ENCODE measurements around the gene VSIG8. TPM values are rescaled to one million over a fixed set of nuclear protein-coding genes. Genes with fewer than 3 reads are reported as not detected.
A peak's percentile ranks its signal among the peaks of the same experiment; 100 is the strongest.

The VSIG8 gene
- total RNA-seq, 4 donors from 2014 or later = 14.6 to 54.5 (median 43.1) TPM

- peak; percentile 92 to 97 for DNase-seq (ENCODE audit: low spot score in 2 of 2)
- intact Hi-C loops (cut with DNase I; ENCODE audit: low total_unique reads) = no loop called here
- TF ChIP-seq CTCF (IDR thresholded peaks at IDR 0.05) = no peak
Measured at GRCh38 chr1:159881622-159882526, 19.4 kb upstream of the VSIG8 start.

GRCh38 chr1:159880430-159880829 is 18.0 kb upstream of the VSIG8 start:
- 81% methylated on average over 3 of the region's 3 CpGs for WGBS, 2 donors

More at GRCh38 chr1:159881622-159882526, 19.4 kb upstream of the VSIG8 start:
- WGBS, 2 donors = 42 to 51% methylated on average over 6 of the region's 6 CpGs
- H3K4me3 ChIP-seq (ENCODE audit: low read depth, poor library complexity, severe bottlenecking) = no peak overlapping the region

DNA sequence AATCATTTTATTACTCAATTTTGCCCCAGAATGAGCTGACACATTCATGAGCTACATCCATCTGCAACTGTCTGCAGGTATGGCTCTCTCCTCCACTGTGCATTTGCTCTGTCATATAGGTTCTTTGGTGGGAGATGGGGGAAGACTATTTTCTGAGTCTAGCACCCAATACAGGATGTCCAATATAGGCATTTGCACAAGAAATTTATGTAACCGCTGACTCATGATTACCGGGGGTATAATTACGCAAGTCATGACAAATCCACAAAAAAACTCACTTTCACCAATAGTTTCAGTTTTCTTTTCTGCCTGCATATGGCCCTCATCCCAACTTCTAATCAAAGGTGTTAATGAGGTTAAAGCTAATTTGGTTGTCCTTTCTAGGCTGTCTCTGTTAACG is 17.5 kb upstream of the VSIG8 start:
- 58 to 69% methylated on average over 4 of the region's 4 CpGs for WGBS, 2 donors
- TF ChIP-seq CTCF (IDR thresholded peaks at IDR 0.05) (no peak), POLR2A (IDR thresholded peaks at IDR 0.05) (no peak)
- DNase-seq (ENCODE audit: low spot score in 2 of 2) = no peak
- no peak overlapping the region for H3K4me3 ChIP-seq (ENCODE audit: low read depth, poor library complexity, severe bottlenecking)
- intact Hi-C loops (cut with DNase I; ENCODE audit: low total_unique reads) = no loop called here

More at GRCh38 chr1:159880430-159880829, 18.0 kb upstream of the VSIG8 start:
- DNase-seq (ENCODE audit: low spot score in 2 of 2) = no peak
- intact Hi-C loops (cut with DNase I; ENCODE audit: low total_unique reads) = no loop called here
- no peak for TF ChIP-seq CTCF (IDR thresholded peaks at IDR 0.05)
- no peak for TF ChIP-seq POLR2A (IDR thresholded peaks at IDR 0.05)
- H3K4me3 ChIP-seq (ENCODE audit: low read depth, poor library complexity, severe bottlenecking) = no peak overlapping the region

DNA sequence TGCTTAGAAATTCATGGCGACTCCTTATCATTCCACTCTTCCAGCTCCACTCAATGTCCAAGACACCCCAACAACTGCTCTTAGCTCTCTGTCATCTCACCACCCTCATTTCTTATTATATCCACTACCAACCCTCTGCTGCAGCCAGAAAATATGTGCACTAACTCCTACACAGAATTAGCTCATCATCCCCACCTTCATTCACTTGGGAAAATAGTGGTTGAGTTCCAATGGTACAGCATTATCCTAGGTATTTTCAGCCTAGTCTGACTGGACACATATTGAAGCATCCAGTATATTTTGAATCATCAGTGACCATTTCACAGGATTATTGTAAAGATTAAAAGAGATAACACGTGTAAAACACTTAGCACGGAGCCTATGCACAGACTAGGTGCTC is 16.7 kb upstream of the VSIG8 start:
- intact Hi-C loops (cut with DNase I; ENCODE audit: low total_unique reads) = no loop called here
- no peak for DNase-seq (ENCODE audit: low spot score in 2 of 2)
- 87 to 88% methylated on average over 3 of the region's 3 CpGs for WGBS, 2 donors
- H3K4me3 ChIP-seq (ENCODE audit: low read depth, poor library complexity, severe bottlenecking) = no peak overlapping the region
- TF ChIP-seq CTCF (IDR thresholded peaks at IDR 0.05) (no peak), POLR2A (IDR thresholded peaks at IDR 0.05) (no peak)

DNA sequence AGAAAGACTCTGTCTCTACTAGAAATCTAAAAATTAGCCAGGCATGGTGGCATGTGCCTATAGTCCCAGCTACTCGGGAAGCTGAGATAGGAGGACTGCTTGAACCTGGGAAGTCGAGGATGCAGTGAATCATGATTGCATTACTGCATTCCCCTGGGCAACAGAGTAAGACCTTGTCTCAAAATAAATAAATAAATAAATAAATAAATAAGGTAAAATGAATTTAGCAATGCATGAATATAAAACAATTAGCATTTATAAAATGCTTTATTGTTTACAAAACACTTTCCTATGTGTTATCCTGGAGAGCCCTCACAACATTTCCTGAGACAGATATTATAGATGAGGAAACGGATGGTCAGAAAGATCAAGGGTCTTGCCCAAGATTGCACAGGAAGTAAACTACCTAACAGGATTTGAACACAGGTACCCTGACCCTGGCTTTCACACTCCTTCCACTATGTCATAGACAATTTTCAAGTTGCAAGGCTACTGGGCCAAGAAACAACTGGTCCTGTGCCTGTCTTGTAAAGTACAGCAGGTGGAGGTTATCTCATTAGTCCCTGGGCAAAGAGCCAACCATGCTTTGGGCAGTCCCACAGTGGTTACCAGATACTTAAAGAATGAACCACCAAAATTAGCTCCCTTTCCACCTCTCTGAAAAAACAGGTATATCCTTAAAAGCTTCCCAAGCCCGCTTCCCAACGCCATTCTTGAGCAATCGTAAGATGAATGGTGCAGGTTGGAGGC is 15.4 kb upstream of the VSIG8 start:
- intact Hi-C loops (cut with DNase I; ENCODE audit: low total_unique reads) = no loop called here
- DNase-seq (ENCODE audit: low spot score in 2 of 2) = no peak
- TF ChIP-seq CTCF (IDR thresholded peaks at IDR 0.05) (no peak), POLR2A (IDR thresholded peaks at IDR 0.05) (no peak)
- WGBS, 2 donors = 87 to 92% methylated on average over 6 of the region's 6 CpGs
- H3K4me3 ChIP-seq (ENCODE audit: low read depth, poor library complexity, severe bottlenecking) = no peak overlapping the region
